NT2/D1 (cell line): ENCODE measurements around the gene LRG1.

Experiments used
- DNase-seq: peaks from one replicate; pipeline ENCODE4 v3.0.0-alpha.2; 2011; ENCODE audit warnings: low read depth, low spot score
- H3K27me3 ChIP-seq: 2 replicates; pipeline ENCODE4 v1.6.0; 2011; ENCODE audit warnings: mild to moderate bottlenecking; ENCODE audit not compliant: insufficient read length, insufficient read depth
- H3K36me3 ChIP-seq: 2 replicates; pipeline ENCODE4 v1.6.1; 2011; ENCODE audit warnings: mild to moderate bottlenecking, low read length, mixed read lengths; ENCODE audit not compliant: insufficient read depth, insufficient read length
- H3K4me1 ChIP-seq: 2 replicates; pipeline ENCODE4 v1.5.1; 2011; ENCODE audit not compliant: insufficient read depth, insufficient read length
- H3K4me3 ChIP-seq: 2 replicates; pipeline ENCODE4 v1.5.1; 2011; ENCODE audit warnings: low read depth; ENCODE audit not compliant: insufficient read length
- H3K9ac ChIP-seq: 2 replicates; pipeline ENCODE4 v1.6.0; 2011; ENCODE audit warnings: low read depth; ENCODE audit not compliant: insufficient read length
- H3K9me3 ChIP-seq: 2 replicates; pipeline ENCODE4 v1.5.1; 2011; ENCODE audit warnings: mild to moderate bottlenecking, low read length; ENCODE audit not compliant: insufficient read depth
- SUZ12 ChIP-seq: IDR thresholded peaks from 2 replicates; pipeline ENCODE4 v1.6.1; 2011; ENCODE audit not compliant: insufficient read length, insufficient read depth; ENCODE audit errors: extremely low read depth
- YY1 ChIP-seq: IDR thresholded peaks from 2 replicates; pipeline ENCODE4 v1.6.1; 2011; ENCODE audit not compliant: insufficient read length, insufficient read depth
- ZNF274 ChIP-seq: IDR thresholded peaks from 2 replicates; pipeline ENCODE4 v1.6.1; 2011; ENCODE audit warnings: mild to moderate bottlenecking, low read depth, low read length

Gene LRG1

DNA sequence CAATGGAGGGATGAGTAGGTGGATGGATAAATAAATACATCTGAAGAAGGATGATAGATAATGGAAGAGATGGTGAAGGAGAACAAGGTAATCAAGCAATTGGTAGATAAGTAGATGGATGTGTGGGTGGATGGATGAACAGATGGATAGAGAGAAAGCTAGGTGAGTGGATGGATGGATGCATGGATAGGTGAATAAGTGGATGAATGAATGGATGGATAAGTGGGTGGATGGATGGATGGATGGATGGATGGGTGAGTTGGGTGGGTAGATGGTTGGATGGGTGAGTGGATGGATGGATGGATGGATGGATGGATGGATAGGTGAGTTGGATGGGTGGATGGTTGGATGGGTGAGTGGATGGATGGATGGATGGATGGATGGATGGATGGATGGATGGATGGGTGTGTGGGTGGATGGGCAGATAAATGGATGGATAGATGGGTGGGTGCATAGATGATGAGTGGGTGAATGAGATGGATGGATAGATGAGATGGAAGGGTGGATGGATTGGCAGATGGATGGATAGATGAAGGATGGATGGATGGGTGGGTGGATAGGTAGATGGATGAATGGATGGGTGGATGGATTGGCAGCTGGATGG, 13.4 kb upstream of the LRG1 start:
- Histone ChIP-seq H3K27me3 (no peaks in the 10 kb centered on the region), H3K9ac (no peak overlapping the region), H3K9me3 (no peaks in the 10 kb centered on the region), H3K4me3 (no peak overlapping the region), H3K4me1 (peaks cover 12% of the 10 kb centered on the region), H3K36me3 (peaks cover 36% of the 10 kb centered on the region)
- DNase-seq: no peak
- TF ChIP-seq YY1 (no peak), ZNF274 (no peak), SUZ12 (no peak)

DNA sequence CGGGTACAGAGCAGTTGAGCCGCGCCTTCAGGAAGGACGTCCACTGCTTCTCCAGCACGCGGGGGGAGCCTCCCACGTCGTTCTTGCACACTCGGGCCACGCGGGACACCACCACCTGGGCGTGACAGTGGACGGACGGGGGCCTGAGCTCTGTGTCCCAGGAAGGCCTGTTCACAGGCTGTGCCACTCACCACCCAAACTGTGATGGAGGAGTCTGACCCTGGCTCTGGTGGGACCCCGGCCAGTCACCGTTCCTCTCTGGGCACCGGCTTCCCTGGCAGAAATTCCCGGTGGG, 12.6 kb upstream of the LRG1 start:
- Histone ChIP-seq H3K4me1 (peaks cover 6% of the 10 kb centered on the region), H3K4me3 (no peak overlapping the region), H3K9ac (no peak overlapping the region), H3K9me3 (no peaks in the 10 kb centered on the region), H3K36me3 (peaks cover 39% of the 10 kb centered on the region), H3K27me3 (no peaks in the 10 kb centered on the region)
- no peak for DNase-seq
- TF ChIP-seq ZNF274 (no peak), SUZ12 (no peak), YY1 (no peak)

DNA sequence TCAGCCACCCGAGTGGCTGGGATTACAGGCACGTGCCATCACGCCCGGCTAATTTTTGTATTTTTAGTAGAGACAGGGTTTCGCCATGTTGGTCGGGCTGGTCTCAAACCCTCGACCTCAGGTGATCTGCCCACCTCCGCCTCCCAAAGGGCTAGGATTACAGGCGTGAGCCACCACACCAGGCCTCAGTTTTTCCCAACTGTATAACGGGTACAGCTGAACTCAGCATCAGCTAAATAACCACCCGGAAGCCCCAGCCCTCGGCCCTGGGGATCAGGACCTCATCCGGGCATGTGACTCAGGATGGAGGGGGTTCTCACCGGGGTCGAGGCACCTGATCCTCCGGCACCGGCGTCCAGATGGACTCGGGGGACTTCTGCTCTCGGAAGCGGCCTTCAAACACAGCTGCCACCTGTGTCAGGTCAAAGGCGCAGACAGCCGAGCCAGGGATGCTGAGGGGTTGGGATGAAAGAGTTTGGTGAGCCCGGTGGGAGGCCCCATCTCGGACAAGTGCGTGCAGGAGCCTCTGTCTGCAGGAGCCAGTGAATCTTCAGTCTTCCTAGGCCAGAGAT, 10.7 kb upstream of the LRG1 start:
- peaks cover 33% of the 10 kb centered on the region for H3K36me3 ChIP-seq
- DNase-seq: no peak

GRCh38 chr19:4550018-4550417, 10.2 kb upstream of the LRG1 start:
- Histone ChIP-seq H3K36me3 (peaks cover 30% of the 10 kb centered on the region), H3K4me3 (no peak overlapping the region), H3K4me1 (peaks cover 3% of the 10 kb centered on the region), H3K9me3 (no peaks in the 10 kb centered on the region), H3K27me3 (no peaks in the 10 kb centered on the region), H3K9ac (no peak overlapping the region)
- TF ChIP-seq ZNF274 (no peak), YY1 (no peak), SUZ12 (no peak)
- no peak for DNase-seq

More for the DNA sequence above, 10.7 kb upstream of the LRG1 start:
- TF ChIP-seq YY1 (no peak), SUZ12 (no peak), ZNF274 (no peak)
- H3K9me3 ChIP-seq: no peaks in the 10 kb centered on the region
- no peak overlapping the region for H3K4me3 ChIP-seq
- no peaks in the 10 kb centered on the region for H3K27me3 ChIP-seq
- H3K4me1 ChIP-seq: peaks cover 3% of the 10 kb centered on the region
- H3K9ac ChIP-seq: no peak overlapping the region

DNA sequence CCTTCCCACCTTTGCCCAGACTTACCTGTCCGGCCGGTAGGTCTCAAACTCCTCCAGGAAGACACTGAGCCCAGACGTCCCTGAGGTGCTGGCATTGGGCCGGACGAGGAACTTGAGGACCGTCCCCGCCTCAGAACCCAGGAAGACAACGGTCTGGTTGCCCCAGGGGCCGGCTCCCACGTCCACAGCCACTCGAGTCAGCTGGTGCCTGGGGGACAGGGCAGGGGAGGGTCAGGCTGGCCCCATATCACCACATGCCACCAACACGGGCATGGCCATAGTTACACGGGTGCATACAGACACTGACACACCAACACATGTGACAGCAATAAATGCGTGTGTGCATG, 8.4 kb upstream of the LRG1 start:
- Histone ChIP-seq H3K4me1 (peaks cover 3% of the 10 kb centered on the region), H3K9ac (no peak overlapping the region), H3K9me3 (no peaks in the 10 kb centered on the region), H3K36me3 (peaks cover 23% of the 10 kb centered on the region), H3K4me3 (no peak overlapping the region), H3K27me3 (no peaks in the 10 kb centered on the region)
- DNase-seq: no peak
- TF ChIP-seq YY1 (no peak), SUZ12 (no peak), ZNF274 (no peak)

DNA sequence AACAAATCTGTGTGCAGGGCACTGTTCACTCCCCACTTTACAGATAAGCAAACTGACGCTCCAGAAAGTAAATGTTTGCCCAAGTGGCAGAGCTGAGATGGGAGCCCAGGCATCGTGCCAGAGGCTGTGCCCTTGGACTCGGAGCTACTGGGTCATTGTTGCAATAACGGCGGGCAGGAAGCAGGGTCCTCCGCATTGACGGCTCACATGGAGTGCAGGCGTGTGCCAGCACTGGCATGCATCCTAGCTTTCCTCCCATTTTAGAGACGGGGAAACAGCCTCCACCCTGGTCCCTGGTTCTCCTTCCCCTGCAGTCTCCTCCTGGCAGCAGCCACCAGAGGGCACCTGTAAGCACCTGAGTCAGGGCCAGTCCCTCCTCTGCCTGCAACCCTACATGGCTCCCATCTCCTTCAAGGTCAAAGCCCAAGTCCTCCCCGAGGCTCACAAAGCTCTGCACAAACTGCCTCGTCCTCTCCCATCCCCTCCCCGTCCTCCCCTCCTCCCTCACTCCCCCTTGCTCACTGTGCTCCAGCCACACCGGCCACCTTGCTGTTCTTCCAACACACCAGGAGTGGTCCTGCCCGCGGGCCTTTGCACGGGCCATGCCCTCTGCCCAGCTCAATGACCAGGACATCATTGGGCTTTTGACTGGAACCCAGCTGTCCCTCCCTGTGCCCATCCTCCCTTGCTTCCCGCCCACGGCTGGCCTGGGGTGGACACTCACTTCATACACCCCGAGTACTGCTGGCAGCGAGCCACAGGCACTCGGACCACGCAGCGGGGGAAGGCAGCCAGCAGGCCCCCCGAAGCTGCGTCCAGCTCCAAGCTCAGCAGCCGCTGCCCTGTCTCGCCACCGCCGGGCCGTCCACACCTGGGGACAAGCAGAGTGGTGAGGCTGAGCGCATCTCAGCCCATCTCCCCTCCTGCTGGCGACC, 7.7 kb upstream of the LRG1 start:
- H3K27me3 ChIP-seq: no peaks in the 10 kb centered on the region
- no peak overlapping the region for H3K4me3 ChIP-seq
- no peak for DNase-seq
- no peak overlapping the region for H3K9ac ChIP-seq
- peaks cover 3% of the 10 kb centered on the region for H3K4me1 ChIP-seq
- no peak for TF ChIP-seq ZNF274
- TF ChIP-seq YY1: no peak
- H3K9me3 ChIP-seq: no peaks in the 10 kb centered on the region
- peaks cover 17% of the 10 kb centered on the region for H3K36me3 ChIP-seq

DNA sequence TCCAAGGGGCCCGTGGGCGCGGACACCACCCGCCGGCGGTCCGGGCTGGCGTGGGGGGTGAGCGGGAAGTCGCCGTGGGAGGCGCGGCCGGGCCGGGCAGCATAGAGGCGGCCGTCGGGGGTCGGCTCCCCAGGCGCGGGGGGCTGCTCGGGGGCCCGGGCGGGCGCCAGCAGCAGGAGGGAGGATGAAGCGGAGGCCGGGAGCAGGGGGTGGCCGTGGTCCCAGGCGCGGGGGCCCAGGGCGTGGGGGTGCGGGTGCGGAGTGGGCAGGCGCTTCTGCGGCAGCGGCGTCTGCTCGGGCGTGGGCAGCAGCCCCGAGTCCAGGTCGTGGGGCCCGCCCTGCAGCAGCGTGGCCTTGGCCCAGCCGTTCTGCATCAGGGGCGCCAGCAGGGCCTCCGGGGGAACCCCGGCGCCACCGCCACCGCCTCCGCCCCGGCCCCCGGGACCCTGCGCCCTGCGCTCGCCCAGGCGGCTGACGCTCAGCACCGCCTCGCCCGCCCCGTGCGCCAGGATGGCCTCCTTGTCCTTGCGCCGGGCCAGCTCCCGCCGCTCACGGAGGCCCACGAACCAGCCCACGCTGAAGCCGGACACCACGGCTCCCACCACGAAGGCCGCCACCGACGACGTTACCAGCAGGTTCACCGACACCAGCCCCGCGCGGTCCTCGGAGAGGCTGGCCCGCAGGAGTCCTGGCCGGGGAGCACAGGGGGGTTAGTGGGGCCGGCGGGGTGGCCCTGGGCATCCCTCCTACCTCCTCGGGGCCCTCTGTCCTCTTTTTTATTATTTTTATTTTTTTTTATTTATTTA, 4.2 kb upstream of the LRG1 start:
- Histone ChIP-seq H3K9ac (no peak overlapping the region), H3K4me3 (no peak overlapping the region), H3K9me3 (peaks cover 6% of the 10 kb centered on the region; the same call in 1 of the 2 replicates), H3K27me3 (no peaks in the 10 kb centered on the region), H3K36me3 (peaks cover 6% of the 10 kb centered on the region), H3K4me1 (peaks cover 7% of the 10 kb centered on the region)
- TF ChIP-seq ZNF274 (no peak), SUZ12 (no peak), YY1 (no peak)
- no peak for DNase-seq
